ENCODE results near the gene MAN2A2. TPM values are rescaled to one million over a fixed set of nuclear protein-coding genes. Genes with fewer than 3 reads are reported as not detected.
A peak's percentile ranks its signal among the peaks of the same experiment; 100 is the strongest.

MAN2A2 gene
- total RNA-seq, 1 donor from 2014 or later = 33.3 TPM

- H3K36me3 ChIP-seq (ENCODE audit: control insufficient read depth, insufficient read depth, low read length) = peaks cover 3% of the 10 kb centered on the region
- no peak for TF ChIP-seq CTCF (IDR thresholded peaks at IDR 0.05; ENCODE audit: insufficient read depth, low read length, poor library complexity, severe bottlenecking)
- peak within 1 kb of the TSS; percentile 51 for H3K4me3 ChIP-seq (ENCODE audit: low read depth, low read length)
- H3K27me3 ChIP-seq (ENCODE audit: control insufficient read depth, insufficient read depth, low read length) = no peaks in the 10 kb centered on the region
- no peak for DNase-seq (ENCODE audit: low read depth)
Observed at GRCh38 chr15:90883976-90884718, 19.0 kb upstream of the MAN2A2 start, which contains the start of gene FES. Gene FES, plus strand, starts transcription at chr15:90884504. Its CDS starts 542 bp downstream, at chr15:90885046.

GRCh38 chr15:90884719-90885431, 18.2 kb upstream of the MAN2A2 start:
- no peak for DNase-seq (ENCODE audit: low read depth)
- TF ChIP-seq CTCF (IDR thresholded peaks at IDR 0.05; ENCODE audit: insufficient read depth, low read length, poor library complexity, severe bottlenecking) = no peak
- Histone ChIP-seq H3K27me3 (ENCODE audit: control insufficient read depth, insufficient read depth, low read length) (no peaks in the 10 kb centered on the region), H3K4me3 (ENCODE audit: low read depth, low read length) (peak overlapping the region; percentile 51), H3K36me3 (ENCODE audit: control insufficient read depth, insufficient read depth, low read length) (peaks cover 3% of the 10 kb centered on the region)

GRCh38 chr15:90885432-90886290, 17.4 kb upstream of the MAN2A2 start:
- no peak for DNase-seq (ENCODE audit: low read depth)
- Histone ChIP-seq H3K4me3 (ENCODE audit: low read depth, low read length) (no peak overlapping the region), H3K36me3 (ENCODE audit: control insufficient read depth, insufficient read depth, low read length) (peaks cover 1% of the 10 kb centered on the region), H3K27me3 (ENCODE audit: control insufficient read depth, insufficient read depth, low read length) (no peaks in the 10 kb centered on the region)
- TF ChIP-seq CTCF (IDR thresholded peaks at IDR 0.05; ENCODE audit: insufficient read depth, low read length, poor library complexity, severe bottlenecking) = peak; percentile 99

GRCh38 chr15:90886291-90886614, 16.8 kb upstream of the MAN2A2 start:
- no peak for DNase-seq (ENCODE audit: low read depth)
- H3K4me3 ChIP-seq (ENCODE audit: low read depth, low read length) = no peak overlapping the region
- H3K36me3 ChIP-seq (ENCODE audit: control insufficient read depth, insufficient read depth, low read length) = peaks cover 1% of the 10 kb centered on the region
- no peak for TF ChIP-seq CTCF (IDR thresholded peaks at IDR 0.05; ENCODE audit: insufficient read depth, low read length, poor library complexity, severe bottlenecking)
- H3K27me3 ChIP-seq (ENCODE audit: control insufficient read depth, insufficient read depth, low read length) = no peaks in the 10 kb centered on the region

- no peak for TF ChIP-seq CTCF (IDR thresholded peaks at IDR 0.05; ENCODE audit: insufficient read depth, low read length, poor library complexity, severe bottlenecking)
- Histone ChIP-seq H3K27me3 (ENCODE audit: control insufficient read depth, insufficient read depth, low read length) (no peaks in the 10 kb centered on the region), H3K4me3 (ENCODE audit: low read depth, low read length) (no peak overlapping the region), H3K36me3 (ENCODE audit: control insufficient read depth, insufficient read depth, low read length) (peaks cover 1% of the 10 kb centered on the region)
- no peak for DNase-seq (ENCODE audit: low read depth)
Observed at GRCh38 chr15:90887037-90887481, 16.0 kb upstream of the MAN2A2 start.

All from kidney epithelial cell (primary cell).